IMR-90 (cell line): ENCODE data around the gene RERGL.

ENCODE experiments used
- CHD1 ChIP-seq: IDR thresholded peaks from 2 replicates; pipeline ENCODE4 v1.6.1; 2012; ENCODE audit warnings: low read depth, low read length, improper control_type of control experiment
- FOS ChIP-seq: fragments of 150-350 bp; IDR thresholded peaks from 2 replicates; pipeline ENCODE4 v1.6.1; 2016; ENCODE audit warnings: low read depth, low read length
- MAZ ChIP-seq: IDR thresholded peaks from 2 replicates; pipeline ENCODE4 v1.6.1; 2012; ENCODE audit warnings: low read depth, mild to moderate bottlenecking, low read length, improper control_type of control experiment, moderate library complexity, borderline replicate concordance
- MXI1 ChIP-seq: IDR thresholded peaks from 2 replicates; pipeline ENCODE4 v1.6.1; 2012; ENCODE audit warnings: low read depth, mild to moderate bottlenecking, low read length, moderate library complexity, borderline replicate concordance
- NFE2L2 ChIP-seq: fragments of 150-350 bp; IDR thresholded peaks from 2 replicates; pipeline ENCODE4 v1.6.1; 2016; ENCODE audit warnings: low read depth, mild to moderate bottlenecking, low read length
- POLR2A ChIP-seq: IDR thresholded peaks from 2 replicates; pipeline ENCODE4 v1.6.1; 2012; ENCODE audit warnings: mild to moderate bottlenecking, low read depth, low read length
- RAD21 ChIP-seq: IDR thresholded peaks from 2 replicates; pipeline ENCODE4 v1.6.1; 2012; ENCODE audit warnings: low read length, improper control_type of control experiment
- RCOR1 ChIP-seq: IDR thresholded peaks from 2 replicates; pipeline ENCODE4 v1.6.1; 2012; ENCODE audit warnings: mild to moderate bottlenecking, low read length, improper control_type of control experiment; ENCODE audit not compliant: insufficient replicate concordance
- SMC3 ChIP-seq: fragments of 150-350 bp; IDR thresholded peaks from 2 replicates; pipeline ENCODE4 v1.6.1; 2016; ENCODE audit warnings: low read depth, mild to moderate bottlenecking, antibody characterized with exemption, low read length, moderate library complexity
- TF ChIP-seq, protein P1 (sequence below): conservative IDR thresholded peaks from 2 replicates; pipeline ENCODE4 v1.5.1; 2012; ENCODE audit warnings: mild to moderate bottlenecking, low read depth, low read length, improper control_type of control experiment
- TF ChIP-seq, protein P2 (sequence below): fragments of 150-350 bp; IDR thresholded peaks from 2 replicates; pipeline ENCODE4 v1.6.1; 2016; ENCODE audit warnings: low read depth, mild to moderate bottlenecking, low read length, moderate library complexity, borderline replicate concordance
- TF ChIP-seq, protein P3 (sequence below): fragments of 150-350 bp; IDR thresholded peaks from 2 replicates; pipeline ENCODE4 v1.6.1; 2017; ENCODE audit warnings: mild to moderate bottlenecking, antibody characterized with exemption, low read length, low read depth

DNA sequence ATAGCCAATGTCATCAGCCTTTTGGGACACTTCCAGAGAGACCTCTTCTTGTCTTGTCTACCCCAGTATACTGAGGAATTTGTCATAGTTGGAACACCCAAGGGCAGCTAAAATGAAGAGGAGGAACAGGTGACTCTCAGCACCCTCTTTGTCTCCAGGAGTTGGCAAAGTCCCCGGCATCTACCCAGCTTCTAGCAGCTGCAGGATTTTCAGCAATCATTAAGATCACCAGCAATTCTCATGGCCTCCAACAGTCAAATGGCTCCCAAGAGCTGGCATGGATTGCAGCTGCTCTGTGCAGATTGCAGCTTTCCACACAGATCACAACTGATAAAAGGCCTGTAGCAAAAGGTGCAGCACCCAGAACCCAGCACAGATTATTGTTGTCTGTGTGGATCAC, 32.9 kb downstream of the RERGL start:
- TF ChIP-seq, protein P1, sequence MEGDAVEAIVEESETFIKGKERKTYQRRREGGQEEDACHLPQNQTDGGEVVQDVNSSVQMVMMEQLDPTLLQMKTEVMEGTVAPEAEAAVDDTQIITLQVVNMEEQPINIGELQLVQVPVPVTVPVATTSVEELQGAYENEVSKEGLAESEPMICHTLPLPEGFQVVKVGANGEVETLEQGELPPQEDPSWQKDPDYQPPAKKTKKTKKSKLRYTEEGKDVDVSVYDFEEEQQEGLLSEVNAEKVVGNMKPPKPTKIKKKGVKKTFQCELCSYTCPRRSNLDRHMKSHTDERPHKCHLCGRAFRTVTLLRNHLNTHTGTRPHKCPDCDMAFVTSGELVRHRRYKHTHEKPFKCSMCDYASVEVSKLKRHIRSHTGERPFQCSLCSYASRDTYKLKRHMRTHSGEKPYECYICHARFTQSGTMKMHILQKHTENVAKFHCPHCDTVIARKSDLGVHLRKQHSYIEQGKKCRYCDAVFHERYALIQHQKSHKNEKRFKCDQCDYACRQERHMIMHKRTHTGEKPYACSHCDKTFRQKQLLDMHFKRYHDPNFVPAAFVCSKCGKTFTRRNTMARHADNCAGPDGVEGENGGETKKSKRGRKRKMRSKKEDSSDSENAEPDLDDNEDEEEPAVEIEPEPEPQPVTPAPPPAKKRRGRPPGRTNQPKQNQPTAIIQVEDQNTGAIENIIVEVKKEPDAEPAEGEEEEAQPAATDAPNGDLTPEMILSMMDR: no peak
- TF ChIP-seq NFE2L2 (no peak), RAD21 (no peak), MAZ (no peak), FOS (no peak), SMC3 (no peak), MXI1 (no peak), RCOR1 (no peak), POLR2A (no peak), CHD1 (no peak)
- TF ChIP-seq, protein P2, sequence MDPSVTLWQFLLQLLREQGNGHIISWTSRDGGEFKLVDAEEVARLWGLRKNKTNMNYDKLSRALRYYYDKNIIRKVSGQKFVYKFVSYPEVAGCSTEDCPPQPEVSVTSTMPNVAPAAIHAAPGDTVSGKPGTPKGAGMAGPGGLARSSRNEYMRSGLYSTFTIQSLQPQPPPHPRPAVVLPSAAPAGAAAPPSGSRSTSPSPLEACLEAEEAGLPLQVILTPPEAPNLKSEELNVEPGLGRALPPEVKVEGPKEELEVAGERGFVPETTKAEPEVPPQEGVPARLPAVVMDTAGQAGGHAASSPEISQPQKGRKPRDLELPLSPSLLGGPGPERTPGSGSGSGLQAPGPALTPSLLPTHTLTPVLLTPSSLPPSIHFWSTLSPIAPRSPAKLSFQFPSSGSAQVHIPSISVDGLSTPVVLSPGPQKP: no peak
- TF ChIP-seq, protein P3, sequence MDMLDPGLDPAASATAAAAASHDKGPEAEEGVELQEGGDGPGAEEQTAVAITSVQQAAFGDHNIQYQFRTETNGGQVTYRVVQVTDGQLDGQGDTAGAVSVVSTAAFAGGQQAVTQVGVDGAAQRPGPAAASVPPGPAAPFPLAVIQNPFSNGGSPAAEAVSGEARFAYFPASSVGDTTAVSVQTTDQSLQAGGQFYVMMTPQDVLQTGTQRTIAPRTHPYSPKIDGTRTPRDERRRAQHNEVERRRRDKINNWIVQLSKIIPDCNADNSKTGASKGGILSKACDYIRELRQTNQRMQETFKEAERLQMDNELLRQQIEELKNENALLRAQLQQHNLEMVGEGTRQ: no peak
